ENCODE measurements around the gene WWC2.
"Not testable (repeated sequence)": the region's sequence is repeated elsewhere in the genome, so short reads cannot be mapped to it uniquely, and the experiment has no call there.

WWC2 gene

DNA sequence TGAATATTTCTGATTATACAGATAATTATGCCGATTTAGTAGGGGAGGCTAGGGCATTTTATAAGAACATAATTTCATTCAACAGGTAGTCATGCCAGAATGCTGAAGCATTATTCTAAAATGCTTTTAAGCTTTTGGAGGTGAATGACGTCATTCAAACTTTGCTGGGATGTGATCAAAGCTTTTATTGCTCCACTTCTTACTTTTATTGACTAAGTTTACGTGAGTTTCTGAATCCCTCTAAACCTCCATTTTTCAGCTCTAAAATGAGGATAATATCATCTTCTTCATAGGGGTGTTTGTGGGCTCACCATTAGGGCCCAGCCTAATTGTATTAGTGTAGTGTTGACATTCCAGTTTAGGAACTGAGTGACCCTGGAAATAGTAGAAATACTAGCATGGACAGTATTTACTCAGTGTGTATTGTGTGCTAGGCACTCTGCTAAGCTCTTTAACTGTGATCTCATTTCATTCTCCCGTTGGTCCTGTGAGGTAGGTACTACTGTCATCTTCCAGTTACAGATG is 3.0 kb downstream of the WWC2 start:
- DNase-seq: no peak

DNA sequence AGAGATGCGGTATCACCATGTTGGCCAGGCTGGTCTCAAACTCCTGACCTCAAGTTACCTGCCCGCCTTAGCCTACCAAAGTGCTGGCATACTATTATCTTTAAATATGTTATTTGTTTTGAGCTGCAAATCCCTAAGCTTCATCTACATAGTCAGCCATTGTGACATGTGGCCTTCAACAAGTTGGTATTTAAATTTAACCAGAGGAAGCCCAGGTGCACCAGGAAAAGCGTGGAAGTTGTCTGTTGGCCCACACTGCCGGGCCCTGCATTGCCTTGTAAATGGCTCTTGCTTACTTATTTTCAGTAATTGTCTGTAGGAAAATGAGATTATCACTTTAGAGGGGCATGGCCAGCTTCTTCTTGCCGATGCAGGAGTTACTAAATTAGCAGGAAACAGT is 6.0 kb downstream of the WWC2 start:
- DNase-seq: no peak

DNA sequence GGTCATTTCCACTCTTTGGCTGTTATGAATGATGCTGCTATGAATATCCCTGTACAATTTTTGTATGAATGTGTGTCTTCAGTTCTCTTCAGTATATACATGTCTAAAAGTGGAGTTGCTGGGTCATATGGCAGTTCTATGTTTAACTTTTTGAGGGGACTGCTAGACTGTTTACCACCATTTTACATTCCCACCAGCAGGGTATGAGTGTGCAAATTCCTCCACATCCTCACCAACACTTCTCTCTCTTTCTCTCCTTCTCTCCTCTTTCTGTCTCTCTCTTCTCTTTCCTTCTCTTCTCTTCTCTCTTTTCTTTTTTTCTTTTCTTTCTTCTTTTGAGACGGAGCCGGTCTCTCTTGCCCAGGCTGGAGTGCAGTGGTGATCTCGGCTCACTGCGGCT is 7.8 kb downstream of the WWC2 start:
- no peak for DNase-seq

DNA sequence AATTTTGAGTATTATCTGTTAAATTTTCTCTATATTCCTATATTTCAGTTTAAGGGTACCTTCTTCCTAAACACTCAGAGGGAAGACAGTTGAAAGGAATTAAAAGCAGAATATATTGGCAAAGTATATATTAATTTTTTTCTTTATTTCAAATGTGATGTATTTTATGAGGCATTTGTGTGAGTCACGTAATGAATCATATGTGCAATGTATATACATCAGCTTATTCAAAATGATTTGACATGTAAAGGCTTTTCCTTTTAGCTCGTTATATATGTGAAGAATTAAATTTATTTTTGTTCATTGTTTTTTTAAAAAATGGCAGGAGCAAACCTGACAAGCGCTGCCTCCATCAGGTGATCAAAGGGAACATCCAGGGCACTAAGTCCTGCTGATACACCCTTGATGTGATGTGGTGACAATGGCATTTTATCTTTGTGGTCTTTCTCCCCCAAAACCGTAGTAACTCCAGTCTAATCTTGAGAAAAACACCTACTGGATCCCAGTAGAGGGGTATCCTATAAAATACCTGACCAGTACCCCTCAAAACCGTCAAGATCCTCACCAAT is 8.9 kb downstream of the WWC2 start:
- no peak for DNase-seq

DNA sequence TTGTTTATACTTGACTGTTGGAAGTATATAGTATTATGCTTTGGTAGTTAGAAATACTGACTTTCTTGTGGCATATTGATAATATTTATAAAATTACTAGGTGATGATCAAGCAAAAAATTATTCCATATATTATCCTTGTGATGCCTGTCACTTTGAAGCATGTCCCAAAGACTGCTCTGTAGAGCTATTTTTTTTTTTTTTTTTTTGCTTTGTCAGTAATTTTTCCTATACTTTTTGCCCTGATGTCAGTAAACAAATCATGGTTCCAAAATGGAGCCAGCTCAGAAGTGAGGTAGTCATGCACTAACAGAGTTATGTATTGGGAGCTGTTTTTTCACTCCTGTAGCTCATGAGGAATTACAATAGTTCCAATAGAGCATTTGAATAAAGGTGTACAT is 11.2 kb downstream of the WWC2 start:
- no peak for DNase-seq

DNA sequence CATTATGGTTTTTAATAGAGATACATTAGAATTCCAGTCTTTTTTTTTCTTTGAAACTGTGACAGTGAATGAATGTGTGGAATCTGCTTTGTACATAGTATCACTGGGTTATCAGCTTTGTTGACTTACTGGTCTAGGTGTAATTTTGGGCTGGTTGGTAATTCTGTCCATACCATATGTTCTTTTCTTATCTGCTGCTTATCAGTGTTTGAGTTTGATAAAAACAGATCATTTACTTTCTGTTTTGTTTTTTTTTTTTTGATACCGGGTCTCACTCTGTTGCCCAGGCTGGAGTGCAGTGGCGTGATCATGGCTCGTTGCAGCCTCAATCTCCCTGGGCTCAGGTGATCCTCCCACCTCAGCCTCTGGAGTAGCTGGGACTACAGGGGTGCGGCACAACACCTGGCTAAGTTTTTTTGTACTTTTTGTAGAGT is 12.4 kb downstream of the WWC2 start:
- DNase-seq: no peak

DNA sequence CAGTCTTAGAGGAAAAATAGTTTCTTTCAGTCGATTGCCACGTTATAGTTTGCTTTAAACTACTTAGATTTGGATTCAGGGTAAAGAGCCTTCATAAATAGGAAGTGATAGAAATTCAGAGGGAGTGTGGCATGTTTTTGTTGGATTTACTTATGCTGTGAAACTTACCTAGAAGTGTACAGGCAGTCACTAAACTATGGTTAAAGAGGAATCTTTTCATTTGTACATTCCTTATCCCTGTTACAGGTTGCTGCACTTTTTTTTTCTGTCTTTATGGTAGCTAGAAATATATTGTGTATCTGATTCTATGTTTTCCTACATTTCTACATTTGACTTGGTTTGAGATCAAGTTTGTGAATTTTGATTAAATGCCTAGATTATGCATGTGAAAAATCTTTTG is 19.1 kb downstream of the WWC2 start:
- no peak for DNase-seq

DNA sequence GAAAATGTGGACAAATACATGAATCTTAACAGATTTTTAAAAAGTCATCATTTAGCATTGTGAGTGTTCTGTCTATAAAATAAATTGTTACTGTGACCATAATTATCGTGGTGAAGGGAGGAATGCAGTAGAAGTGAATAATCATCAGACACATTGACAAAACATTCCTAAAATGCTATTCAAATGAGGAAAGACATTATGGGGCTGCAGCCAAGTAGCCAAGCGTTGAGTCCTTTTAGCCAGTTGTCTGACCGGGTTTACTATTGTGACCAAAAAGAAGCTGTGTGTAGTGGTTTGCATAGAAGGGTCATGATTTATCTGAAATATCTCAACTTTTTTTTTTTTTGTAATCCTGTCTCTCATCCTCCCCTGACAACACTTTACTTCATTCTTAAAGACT is 19.5 kb downstream of the WWC2 start:
- no peak for DNase-seq

DNA sequence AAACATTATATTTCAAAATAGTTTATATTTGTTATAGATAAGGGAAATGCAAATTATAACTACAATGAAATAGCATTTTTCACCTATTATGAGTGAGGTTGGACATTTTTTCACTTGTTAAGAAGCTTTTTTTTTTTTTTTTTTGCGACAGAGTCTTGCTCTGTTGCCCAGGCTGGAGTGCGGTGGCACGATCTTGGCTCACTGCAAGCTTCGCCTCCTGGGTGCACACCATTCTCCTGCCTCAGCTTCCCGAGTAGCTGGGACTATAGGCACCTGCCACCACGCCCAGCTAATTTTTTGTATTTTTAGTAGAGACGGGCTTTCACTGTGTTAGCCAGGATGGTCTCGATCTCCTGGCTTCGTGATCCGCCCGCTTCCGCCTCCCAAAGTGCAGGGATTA is 22.6 kb downstream of the WWC2 start:
- DNase-seq: not testable (repeated sequence)

DNA sequence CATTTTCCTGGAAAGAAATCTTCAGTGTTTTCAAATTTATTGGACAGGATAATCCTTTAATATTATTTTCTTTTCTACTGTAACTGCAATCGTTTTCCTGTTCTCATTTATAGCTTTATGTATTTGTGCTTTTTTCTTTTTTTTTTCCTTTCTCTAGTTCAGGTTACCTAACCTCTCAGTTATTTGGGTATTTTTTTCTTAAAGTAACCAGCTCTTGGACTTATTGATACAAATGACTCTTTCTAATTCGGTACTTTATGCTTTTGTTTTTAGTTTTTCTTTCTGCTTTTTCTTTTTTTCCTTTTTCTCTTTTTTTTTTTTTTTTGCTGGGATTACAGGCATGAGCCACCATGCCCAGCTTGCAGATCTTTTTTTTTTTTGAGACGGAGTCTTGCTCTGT is 25.2 kb downstream of the WWC2 start:
- no peak for DNase-seq

DNA sequence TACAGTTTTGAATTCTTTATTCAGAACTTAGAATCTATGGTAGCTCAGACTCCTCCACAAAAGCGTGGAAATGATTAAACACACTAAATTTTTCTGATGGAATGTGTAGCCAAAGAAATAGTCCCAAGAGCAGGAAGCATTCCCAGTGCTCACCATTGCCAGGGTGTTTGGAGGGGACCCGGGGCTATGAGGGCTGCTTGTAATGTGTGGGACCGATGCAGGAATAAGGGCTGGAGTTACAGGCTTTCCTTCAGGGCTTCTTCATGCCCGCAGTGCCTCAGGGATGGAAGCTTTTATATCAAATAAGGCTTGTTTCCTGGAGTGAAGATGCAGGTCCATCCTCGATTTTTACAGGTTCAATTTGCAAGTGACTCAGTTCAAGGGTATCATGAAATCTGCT is 25.8 kb downstream of the WWC2 start:
- DNase-seq: no peak

DNA sequence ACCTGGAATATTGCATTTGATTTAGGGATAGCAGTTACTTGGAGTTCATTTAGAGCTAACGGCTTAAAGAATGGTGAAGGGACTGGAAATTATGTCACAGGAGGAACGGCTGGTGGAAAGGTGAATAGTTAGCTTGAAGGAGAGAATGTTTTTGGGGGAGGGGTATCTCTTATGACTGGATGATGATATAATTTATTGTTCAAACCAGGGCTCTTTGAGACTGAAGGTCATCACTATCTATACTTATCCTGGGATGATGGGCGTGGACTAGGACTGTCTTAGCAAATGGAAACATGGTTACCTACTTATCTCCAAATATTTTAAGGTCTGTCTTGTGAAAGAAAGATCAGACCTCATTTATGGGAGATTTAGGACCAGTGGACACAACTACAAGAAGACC is 30.1 kb downstream of the WWC2 start:
- no peak for DNase-seq

DNA sequence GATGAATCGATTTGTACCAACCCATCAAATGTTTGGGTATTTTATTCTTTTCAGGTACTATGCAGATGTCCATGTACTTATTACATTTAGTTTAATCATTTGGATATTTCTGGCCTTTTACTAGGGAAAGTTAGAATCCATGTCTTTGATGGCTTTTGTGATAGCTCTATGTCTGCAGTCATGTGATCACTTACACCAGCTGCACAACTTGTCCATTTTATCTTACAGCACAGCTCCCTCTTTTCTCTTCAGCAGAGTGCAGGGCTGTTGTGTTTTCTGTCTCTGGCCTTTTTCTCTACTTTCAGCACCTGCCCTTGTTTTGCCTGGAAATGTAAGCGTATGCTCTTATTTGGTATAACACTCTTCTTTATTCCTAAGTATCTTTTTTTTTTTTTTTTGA is 30.6 kb downstream of the WWC2 start:
- no peak for DNase-seq

DNA sequence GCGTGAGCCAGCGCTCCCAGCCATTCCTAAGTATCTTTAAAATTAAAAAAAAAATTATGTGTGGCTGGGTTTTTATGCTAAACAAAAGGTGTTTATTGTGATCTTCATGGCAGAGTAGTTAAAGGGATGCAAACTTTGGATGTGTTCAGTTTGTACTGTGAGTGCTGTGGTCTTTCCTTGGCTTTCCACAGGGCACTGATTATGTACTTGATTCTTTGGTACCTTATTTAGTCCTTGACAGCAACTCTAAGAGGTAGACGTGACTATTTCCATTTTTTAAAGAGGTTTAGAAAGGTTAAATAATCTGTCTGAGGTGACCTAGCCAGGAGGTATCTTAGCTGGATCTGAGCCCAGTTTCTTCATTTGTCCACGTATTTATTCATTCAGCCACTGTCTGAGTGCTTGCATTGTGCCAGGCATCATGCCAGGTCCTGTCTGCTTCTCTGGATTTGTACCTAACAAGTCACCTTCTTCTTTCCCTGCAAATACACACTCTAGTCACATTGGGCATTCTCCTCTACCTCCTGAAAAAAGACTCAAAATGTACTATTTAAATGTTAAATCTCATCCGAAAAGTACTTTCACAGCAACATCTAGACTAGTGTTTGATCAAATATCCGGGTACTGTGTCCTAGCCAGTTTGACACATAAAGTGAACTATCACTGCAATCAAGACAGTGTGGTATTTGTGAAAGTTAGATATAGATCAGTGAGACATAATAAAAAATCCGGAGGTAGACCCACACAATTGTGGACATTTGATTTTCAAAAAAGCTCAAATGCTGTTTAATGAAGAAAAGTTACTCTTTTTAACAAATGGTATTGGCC is 31.5 kb downstream of the WWC2 start:
- DNase-seq: no peak

DNA sequence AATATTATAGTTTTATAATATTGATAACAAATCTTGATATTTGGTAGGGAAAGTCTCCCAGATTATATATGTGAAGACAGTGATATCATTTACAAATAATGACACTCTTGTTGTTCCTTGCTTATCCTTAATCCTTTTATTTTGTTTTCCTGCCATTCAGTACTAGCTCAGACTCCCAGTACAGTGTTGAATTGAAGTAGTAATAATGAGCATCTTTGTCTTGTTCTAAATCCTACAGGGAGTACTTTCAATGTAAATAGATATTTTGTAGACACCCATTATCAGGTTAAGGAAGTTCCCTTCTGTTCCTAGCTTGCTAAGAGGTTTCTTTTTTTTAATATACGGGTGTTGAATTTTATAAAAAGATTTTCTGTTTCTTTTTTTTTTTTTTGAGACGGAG is 33.0 kb downstream of the WWC2 start:
- DNase-seq: no peak

DNA sequence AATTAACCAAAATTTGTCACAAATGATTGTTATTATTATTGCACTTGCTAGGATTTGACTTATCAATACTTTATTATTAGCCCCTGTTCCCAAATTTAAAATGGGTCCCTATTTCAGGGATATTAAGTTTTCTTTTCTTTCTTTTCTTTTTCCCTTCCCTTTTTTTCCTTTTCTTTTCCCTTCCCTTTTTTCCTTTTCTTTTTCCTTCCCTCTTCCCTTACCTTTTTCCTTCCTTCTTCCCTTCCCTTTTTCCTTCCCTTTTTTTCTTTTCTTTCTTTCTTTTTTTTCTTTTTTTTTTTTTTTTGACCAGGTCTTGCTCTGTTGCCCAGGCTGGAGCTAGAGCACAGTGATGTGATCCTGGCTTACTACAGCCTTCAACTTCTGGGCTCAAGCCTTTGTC is 33.8 kb downstream of the WWC2 start:
- no peak for DNase-seq

DNA sequence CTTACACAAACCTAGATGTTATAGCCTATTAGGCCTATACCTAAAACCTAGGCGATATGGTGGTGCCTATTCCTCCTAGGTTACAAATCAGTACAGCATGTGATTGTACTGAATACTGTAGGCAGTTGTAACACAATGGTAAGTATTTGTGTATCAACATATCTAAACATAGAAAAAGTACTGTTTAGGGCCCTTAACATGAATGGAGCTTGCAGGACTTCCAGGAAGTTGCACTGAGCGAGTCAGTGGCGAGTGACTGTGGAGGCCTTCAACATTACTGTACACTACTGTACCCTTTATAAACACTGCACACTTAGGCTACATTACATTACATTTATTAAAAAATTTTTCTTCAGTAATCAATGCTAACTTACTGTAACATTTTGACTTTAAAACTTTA is 37.8 kb downstream of the WWC2 start:
- no peak for DNase-seq

DNA sequence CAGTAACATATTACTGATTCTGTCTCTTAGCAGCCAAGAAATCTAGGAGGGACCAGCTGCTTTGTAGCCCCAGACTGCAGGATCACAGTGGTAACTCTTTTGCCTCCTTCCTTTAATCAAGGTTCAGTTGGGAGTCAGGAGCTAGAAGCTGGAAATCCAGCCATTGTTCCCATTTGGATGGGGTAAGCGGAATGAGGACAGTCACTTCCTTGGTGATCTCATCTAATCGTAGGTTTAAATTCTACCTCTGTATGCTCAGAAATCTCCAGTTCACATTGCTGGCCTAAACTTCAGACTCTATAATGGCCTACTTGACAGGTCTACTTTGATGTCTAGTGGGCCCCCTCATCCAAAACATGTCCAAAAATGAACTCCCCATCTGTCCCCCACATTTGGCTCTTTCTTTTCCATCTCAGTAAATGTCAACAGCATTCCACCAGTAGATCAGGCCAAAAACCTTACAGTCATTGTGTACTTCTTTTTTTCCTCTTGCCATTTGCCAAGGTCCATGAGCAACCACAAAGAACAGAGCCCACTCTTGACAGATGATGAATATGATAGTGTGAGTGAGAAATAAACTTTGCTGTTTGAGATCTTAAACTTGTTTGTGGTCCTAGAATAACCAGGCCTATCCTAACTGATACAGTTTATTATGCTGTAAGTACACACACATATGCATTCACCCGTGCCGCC is 40.1 kb downstream of the WWC2 start:
- DNase-seq: no peak

DNA sequence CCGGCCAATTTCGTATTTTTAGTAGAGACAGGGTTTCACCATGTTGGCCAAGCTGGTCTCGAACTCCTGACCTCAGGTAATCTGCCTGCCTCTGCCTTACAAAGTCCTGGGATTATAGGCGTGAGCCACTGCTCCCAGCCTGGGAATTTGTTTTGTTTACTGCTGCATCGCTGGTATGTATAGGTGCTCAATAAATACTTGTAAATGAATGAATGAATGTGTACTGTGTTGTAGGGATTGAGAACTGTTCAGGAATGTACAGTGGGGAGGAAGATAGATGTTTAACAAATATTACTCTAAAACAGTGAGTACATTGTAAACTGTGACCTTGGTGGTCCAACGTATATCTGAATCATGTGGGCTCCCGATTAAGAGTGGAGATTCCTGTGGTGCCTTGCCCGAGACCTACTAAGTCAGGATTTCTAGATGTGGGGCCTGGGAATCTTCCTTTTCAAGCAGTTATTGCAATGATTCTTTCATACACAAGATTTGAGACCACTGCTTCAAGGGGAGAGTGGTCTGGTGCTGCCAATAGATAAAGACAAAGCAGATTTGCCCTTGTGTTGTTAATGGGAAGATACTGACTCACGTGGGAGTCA is 41.0 kb downstream of the WWC2 start:
- no peak for DNase-seq

DNA sequence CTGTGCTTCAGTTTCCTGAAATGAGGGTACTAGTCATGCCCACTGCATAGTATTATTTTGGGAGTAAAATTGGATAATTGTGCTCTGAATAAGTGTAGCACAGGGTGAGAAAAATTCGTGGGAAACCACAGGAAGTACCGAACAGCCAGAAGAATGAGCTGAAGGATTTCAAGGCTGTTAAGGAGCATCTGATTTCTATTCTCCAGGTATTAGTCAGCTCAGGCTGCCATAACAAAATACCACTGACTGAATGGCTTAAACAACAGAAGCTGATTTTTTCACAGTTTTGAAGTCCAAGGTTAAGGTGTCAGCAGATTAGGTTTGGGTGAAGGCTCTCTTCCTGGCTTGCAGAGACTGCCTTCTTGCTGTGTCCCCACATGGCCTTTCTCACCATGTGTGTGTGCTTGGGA is 41.9 kb downstream of the WWC2 start:
- no peak for DNase-seq

DNA sequence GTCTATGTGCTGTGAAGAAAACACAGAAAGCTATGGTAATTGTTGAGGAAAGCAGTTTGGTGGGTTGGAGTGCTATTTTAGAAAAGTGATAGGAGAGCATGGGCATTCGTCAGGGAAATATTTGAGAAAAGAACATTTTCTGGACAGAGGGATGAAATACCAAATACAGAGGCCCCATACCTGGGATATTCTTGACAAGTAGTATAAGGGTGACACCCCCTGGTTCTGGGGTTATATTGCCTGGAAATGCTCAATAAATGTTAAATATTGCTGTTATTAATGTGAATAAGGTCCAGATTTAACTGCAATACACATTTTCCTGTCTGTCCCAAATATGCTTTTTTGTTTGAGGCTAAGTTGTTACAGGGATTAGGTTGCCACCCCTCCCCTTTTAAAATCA is 42.9 kb downstream of the WWC2 start:
- DNase-seq: no peak

DNA sequence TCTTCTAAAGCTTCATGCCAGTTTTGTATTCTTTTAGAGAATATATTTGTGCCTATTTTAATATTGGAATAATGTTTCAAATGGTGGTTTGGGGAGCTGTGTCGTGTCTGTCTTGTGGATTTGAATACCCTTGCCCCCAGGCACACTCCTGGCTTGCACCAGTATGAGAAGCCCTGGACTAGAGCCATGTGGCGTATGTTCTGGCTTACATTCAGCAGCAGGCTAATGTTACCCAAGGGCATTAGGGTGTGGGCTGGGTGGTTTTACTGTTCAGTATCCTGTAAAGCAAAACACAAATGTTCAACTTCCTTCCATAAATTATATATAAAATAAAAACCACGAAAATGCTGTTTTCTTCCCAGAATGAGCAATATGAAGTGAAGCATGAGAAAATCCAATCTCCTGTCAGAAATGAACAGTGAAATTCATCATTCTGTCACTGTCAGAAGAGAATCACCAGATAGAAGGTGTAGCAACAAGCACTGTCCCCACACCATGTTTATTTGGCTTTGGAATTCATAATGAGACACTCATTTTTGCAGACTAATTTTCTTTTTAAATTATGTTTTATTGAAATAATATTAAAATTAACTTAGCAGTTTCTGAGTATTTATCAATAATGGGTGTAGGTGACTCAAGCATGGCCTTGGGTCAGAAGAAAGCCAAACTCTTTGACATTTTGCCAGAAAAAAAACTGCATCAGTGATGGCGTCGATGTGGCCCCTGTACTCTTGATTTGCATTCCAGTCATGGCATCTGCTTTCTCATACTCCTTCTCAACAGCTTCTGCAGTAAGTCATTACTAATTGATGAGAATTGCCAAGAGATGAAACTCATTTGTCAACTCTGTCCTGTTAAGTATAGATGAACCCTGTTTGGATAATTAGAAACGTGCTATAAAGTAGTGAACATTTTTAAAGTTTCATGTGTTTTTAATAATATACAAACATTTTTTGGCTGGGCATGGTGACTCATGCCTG is 43.8 kb downstream of the WWC2 start:
- no peak for DNase-seq

All from activated CD4-positive, alpha-beta T cell treated with anti-CD3 and anti-CD28 coated beads, Interleukin-2, Interleukin-6, amounts not matched to agents 100 ng/mL and 50 ng/mL, durations not matched to agents 16 hours and 8 hours (primary cell).